ENCODE results near the gene ZNF770.
"Not testable (repeated sequence)": the region's sequence is repeated elsewhere in the genome, so short reads cannot be mapped to it uniquely, and the experiment has no call there.

Gene ZNF770

GRCh38 chr15:34953851-34954250 is 34.2 kb downstream of the ZNF770 start:
- no peak for TF ChIP-seq CTCF (IDR thresholded peaks at IDR 0.05; ENCODE audit: borderline replicate concordance, control extremely low read depth, extremely low read depth, insufficient read depth, missing control alignments)
- in situ Hi-C loops (cut with MboI; ENCODE audit: low sequenced_read_pairs, unreplicated experiment): no loop called here
- DNase-seq (ENCODE audit: low spot score): no peak

GRCh38 chr15:34952481-34952880 is 35.6 kb downstream of the ZNF770 start:
- TF ChIP-seq CTCF (IDR thresholded peaks at IDR 0.05; ENCODE audit: borderline replicate concordance, control extremely low read depth, extremely low read depth, insufficient read depth, missing control alignments): no peak
- in situ Hi-C loops (cut with MboI; ENCODE audit: low sequenced_read_pairs, unreplicated experiment): no loop called here
- DNase-seq (ENCODE audit: low spot score): no peak

- in situ Hi-C loops (cut with MboI; ENCODE audit: low sequenced_read_pairs, unreplicated experiment): no loop called here
- no peak for TF ChIP-seq CTCF (IDR thresholded peaks at IDR 0.05; ENCODE audit: borderline replicate concordance, control extremely low read depth, extremely low read depth, insufficient read depth, missing control alignments)
- DNase-seq (ENCODE audit: low spot score): no peak
Observed at GRCh38 chr15:34951993-34952392, 36.1 kb downstream of the ZNF770 start.

- DNase-seq (ENCODE audit: low spot score): no peak
- no peak for TF ChIP-seq CTCF (IDR thresholded peaks at IDR 0.05; ENCODE audit: borderline replicate concordance, control extremely low read depth, extremely low read depth, insufficient read depth, missing control alignments)
- in situ Hi-C loops (cut with MboI; ENCODE audit: low sequenced_read_pairs, unreplicated experiment): no loop called here
Observed at GRCh38 chr15:34944936-34945335, 43.2 kb downstream of the ZNF770 start.

GRCh38 chr15:34943711-34944110 is 44.4 kb downstream of the ZNF770 start:
- no peak for DNase-seq (ENCODE audit: low spot score)
- no peak for TF ChIP-seq CTCF (IDR thresholded peaks at IDR 0.05; ENCODE audit: borderline replicate concordance, control extremely low read depth, extremely low read depth, insufficient read depth, missing control alignments)
- in situ Hi-C loops (cut with MboI; ENCODE audit: low sequenced_read_pairs, unreplicated experiment): no loop called here

GRCh38 chr15:34943264-34943663 is 44.8 kb downstream of the ZNF770 start:
- in situ Hi-C loops (cut with MboI; ENCODE audit: low sequenced_read_pairs, unreplicated experiment); DNase-seq (ENCODE audit: low spot score): not testable (repeated sequence)

- DNase-seq (ENCODE audit: low spot score): no peak
- TF ChIP-seq CTCF (IDR thresholded peaks at IDR 0.05; ENCODE audit: borderline replicate concordance, control extremely low read depth, extremely low read depth, insufficient read depth, missing control alignments): no peak
- in situ Hi-C loops (cut with MboI; ENCODE audit: low sequenced_read_pairs, unreplicated experiment): no loop called here
Observed at GRCh38 chr15:34942363-34942762, 45.7 kb downstream of the ZNF770 start.
